SIG-M5 treated with dmso at 0.1 percent for 504 hours (cell line): ENCODE results near the gene LYSMD3.
"Not testable (repeated sequence)": the region's sequence is repeated elsewhere in the genome, so short reads cannot be mapped to it uniquely, and the experiment has no call there.

ENCODE experiments used
- DNase-seq: peaks from one replicate; lab custom pipeline; 2025; ENCODE audit not compliant: unreplicated experiment; lab: John Stamatoyannopoulos, UW

The LYSMD3 gene

DNA sequence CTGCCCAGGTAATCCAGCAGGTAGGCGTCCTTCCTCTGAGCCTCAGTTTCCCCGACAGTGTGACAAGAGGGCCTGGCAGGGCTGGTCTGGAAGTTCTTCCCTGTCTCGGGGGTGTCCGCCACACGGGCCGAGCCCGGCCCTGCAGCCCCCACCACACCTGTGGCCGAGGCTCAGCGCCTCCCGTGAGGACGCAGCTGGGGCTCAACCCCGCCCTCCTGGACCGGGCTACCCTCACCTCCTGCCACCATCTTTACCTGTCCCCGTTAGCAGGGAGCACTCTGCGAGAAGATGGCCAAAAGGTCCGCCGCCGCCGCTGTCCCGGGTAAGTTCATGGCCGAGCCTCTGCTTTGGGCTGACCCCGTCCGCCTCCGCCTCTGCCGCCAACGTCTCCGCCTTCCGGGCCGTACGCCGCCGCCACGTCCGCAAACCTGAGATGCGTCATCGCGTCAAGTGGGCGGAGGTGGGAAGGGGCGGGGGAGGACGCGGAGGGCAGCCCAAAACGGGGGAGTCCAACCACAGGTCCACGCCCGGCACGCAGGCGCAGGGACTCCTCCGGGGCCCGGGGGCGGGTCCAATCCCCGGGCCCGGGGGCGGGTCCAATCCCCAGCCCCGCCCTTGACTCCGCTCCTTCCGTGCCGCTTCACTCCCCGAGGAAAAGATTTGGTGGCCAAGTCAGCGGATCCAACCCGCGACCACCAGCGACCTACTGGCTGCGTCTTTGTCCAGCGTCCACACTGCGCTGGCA lies at the start of gene LYSMD3:
Gene LYSMD3 (minus strand): TSS at position 391 of the 745 bp plus-strand sequence. CDS start 4,295 bp downstream, outside the sequence.
- DNase-seq = peak; percentile 95

DNA sequence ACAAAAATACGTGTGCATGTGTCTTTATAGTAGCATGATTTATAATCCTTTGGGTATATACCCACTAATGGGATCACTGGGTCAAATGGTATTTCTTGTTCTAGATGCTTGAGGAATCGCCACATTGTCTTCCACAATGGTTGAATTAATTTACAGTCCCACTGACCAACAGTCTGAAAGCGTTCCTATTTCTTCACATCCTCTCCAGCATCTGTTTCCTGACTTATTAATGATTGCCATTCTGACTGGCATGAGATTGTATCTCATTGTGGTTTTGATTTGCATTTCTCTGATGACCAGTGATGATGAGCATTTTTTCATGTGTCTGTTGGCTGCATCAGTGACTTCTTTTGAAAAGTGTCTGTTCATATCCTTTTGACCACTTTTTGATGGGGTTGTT lies 47.2 kb upstream of the LYSMD3 start:
- not testable (repeated sequence) for DNase-seq

DNA sequence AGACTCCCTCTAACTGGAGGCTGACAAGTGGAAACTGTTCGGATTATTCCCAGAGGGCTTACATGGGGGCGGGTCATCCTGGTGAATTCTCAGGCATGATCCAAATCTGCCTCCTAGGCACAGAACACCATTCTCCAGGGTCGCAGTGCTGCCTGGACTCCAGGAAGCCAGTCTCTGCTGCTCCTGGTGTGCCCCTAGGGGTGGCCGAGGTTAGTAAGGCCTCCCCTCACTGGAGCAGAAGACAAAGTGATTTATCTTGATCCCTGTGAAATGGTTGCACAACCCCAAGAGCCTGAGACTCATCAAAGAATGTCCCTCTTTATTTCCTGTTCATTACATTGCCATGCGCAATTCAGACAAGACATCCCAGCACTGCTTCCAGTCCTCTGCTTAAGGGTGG lies 46.3 kb upstream of the LYSMD3 start:
- no peak for DNase-seq

DNA sequence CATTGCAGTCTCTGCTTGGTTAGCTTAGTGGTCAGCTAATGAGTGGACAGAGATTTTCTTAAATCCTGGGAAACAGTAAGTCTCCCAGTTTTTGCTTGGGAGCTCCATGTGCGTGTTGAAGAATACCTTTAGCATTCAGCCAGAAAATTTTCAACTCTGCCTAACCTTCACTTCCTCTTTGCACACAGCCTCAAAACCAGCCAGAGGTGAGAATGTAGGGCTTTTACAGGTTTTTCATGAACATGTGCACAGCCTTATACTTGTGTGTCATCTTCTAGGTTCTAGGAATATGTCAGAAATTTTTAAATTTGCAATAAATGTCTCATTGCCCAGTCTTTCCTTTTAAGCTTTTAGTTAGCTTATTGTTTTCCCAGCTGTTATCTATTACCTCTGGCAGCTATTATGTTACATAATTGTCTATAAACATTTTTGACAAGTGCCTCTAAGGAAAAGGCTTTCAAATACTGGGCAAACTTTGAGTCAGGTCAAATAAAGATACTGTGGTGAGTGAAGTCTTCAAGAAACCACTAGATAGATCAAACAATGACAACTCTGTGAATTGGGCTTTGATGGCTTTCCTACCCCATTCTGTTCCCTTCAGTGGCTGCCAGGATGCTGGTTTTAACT lies 41.9 kb upstream of the LYSMD3 start:
- DNase-seq = no peak

DNA sequence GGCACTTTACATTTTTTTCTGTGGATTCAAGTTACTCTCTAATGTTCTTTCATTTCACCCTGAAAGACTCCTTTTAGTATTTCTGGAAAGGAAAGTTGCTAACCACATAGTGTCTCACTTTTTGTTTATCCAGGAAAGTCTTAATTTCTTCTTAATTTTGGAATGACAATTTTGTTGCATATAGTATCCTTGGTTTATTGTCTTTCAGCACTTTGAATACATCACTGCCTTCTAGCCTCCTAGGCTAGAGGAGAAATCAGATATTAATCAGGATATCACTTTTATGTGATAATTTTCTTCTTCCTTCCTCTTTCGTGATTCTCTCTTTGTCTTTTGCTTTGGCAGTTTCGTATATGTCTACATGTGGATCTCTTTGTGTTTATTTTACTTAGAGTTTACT lies 40.6 kb upstream of the LYSMD3 start:
- DNase-seq = no peak

DNA sequence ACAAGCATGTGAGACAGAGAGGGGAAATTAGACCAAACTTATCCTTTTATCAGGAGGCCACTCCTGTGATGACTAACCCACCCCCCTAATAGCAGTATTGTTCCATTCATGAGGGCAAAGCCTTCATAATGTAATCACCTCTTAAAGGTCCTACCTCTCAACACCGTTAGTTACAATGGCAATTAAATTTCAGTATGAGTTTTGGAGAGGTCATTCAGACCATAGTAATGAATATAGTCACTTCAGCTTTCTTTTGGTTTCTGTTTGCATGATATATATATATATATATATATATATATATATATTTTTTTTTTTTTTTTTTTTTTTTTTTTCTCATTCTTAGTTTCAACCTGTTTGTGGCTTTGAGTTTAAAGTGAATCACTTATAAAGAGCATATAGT lies 39.7 kb upstream of the LYSMD3 start:
- no peak for DNase-seq

DNA sequence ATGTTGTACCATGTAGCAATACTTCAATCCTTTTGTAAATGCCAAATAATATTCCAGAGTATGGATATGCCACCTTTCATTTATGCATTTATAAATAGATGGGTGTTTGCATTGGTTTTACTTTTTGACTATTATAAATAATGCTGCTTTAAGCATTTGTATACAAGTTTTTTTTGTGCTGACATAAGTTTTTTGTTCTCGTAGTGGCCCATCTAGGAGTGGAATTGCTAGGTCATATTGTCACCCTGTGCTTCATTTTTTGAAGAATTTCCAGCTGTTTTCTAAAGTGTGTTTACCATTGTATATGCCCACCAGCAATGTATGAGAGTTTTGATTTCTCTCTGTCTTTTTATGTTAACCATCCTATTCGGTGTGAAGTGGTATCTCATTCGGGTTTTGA lies 36.1 kb upstream of the LYSMD3 start:
- DNase-seq = no peak

DNA sequence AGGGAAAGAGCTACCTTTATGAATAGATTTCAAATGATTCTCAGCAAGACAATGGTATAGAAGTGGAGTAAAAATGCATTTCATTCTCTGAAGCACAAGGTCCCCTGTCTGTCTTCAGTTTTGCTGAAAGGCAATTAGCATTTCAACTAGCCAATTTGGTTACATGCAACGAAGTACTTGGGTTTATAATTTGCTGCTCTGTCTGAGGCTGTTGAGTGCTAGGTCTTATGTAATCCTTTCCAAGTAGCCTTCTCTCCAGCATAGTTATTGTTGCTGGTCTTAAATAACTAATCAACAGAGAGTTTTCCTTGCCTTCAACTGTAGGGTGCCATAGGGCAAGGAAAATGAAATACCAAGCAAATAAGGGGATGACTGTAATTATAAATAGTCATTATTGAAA lies 33.7 kb upstream of the LYSMD3 start:
- no peak for DNase-seq

DNA sequence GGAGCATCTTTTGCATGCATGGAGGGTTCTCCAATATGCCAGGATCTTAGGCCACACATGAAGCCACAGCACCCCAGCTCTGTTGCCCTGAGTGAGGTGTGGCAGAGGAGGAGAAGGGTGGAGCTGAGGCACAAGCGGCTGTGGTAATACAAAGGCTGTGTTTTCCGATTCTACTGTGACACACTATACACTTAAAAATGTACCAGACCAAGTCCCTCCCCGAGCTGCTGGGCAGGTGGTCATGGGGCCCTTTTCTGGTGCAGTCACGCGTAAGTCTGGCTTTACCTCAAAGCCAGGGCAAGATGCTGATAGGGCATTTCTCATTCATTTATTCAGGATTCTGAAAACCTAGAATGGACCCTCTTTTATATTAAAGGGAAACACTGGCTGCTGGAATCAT lies 33.0 kb upstream of the LYSMD3 start:
- DNase-seq = no peak

DNA sequence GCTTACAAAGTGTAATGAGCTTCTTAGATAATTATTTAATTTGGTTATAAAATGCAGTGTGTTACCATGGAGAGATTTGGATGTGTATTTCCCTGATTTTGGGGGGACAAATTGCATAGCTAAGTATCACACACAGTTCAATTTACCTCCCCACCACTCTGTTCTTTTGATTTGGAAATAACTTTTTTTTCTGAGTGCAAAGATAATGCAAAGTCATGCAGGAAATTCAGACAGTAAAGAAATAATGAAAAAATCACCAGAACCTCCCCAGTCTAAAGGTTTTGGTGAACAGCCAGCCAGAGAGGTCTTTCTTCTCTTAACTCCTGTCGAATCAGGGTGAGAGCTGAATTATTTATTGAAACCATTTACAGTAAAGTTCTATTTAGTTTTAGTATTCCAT lies 32.4 kb upstream of the LYSMD3 start:
- no peak for DNase-seq

DNA sequence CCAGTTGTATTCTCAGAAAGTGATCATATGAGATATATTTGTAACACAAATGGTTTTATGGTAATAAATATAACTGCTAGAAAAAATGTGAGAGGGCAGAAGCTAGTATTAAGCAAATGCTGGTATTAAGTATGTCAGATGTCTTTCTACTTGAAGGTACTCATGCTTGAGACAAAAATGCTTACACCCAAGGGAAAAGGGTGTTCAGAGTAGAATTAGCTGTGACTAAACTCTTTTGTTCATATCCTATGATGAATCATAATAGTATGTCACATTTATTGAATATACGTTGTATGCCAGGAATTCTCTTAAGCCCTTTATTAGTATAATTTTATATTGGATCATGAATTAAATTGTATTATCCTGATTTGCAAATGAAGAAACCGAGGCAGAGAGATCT lies 31.4 kb upstream of the LYSMD3 start:
- DNase-seq = no peak

DNA sequence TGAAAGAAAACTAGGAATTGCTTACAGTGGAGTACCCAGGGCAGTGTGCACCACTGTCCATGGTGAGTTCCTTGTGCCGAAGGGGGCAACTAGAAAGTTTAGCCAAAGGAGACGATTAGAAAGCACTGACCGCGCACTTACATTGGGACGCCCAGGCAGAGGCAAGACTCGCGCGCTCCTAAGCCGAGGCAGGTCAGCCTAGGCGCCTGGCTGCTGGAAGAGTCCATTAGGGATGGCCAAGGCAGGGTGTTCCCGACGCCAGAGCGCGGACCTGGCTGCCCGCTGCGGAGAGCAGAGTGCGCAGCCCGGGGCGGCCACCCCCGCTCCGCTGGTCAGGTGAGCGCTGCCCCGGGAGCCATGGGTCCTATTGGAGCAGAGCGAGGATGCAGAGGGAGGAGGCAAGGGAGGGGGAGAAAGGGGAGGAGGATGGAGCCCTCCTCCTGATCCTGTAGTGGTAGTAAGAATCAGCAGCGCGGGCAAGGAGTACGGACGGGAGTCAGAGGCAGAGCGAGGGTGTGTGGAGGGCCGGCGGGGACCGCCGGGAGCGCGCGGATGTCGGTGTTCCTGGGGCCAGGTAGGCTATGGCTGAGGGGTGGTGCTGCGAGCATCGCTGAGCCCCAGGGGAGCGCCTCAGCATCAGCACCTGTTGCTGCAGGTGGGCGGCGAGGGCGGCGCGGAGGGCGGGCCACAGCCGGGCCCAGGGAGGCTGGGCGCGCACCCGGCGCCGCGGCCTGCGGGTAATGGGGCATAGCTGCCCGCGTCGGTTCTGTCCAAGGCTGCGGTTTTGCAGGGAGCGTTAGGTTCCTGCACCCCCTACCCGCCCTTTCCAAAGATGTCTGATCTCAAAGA lies 29.2 kb upstream of the LYSMD3 start, which contains the start of gene ADGRV1:
Gene ADGRV1 (plus strand): TSS at position 454 of the 849 bp plus-strand sequence. CDS start 99 bp downstream, at position 553.
- peak; percentile 72 for DNase-seq

DNA sequence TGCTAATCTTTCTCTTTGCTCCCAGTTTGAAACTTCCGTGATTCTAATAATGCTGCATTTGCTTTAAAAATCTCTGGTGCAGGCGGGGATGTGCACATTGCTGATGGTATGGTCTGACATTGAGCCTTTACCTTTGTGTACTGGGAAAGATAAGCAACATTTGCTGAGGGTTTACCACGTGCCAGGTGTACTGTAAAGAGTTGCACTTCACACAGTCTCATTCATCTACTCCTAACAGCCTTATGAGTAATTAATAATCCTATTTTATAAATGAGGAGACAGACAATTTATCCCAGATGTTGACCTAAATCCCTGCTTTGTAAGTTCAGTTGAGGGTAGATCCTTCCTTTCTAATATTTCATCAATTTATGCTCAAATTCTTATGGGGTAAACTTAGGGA lies 28.5 kb upstream of the LYSMD3 start:
- DNase-seq = no peak

DNA sequence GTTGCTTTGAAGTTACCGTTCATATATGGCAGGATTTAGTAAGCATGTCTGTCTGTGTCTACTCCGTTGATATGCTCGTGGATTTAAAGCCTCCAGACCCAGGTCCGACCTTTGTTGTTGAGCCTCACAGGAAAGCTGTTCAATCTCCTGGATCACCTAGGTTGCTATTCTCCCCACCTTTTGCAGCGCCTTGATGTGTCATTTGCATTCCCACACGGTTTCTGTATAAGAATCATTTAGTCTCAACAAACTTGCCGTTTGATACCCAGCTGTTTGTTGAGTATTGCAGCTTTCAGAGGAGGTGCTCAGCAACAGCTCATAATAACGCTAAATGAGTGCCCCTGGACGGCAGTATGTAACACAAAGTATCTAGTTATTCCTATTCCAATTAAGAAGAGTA lies 28.0 kb upstream of the LYSMD3 start:
- DNase-seq = no peak

DNA sequence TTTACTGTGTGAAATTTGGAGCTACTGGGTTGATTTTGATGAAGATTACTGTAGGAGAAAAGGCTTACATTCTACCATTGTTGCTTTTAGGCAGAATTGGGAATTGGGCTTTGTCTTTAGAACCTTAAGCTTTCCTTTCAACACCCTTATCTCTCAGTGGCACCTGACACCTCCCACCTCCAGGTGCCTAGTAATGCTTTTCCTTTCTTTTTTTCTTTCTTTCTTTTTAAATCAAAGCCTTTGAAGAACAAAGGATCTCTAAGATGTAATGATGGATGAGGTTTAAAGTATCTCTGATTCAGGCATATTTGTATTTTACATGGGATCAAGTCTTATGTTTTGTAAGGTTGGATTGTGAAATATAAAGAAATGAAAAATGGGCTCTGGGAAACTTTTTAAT lies 26.3 kb upstream of the LYSMD3 start:
- no peak for DNase-seq

DNA sequence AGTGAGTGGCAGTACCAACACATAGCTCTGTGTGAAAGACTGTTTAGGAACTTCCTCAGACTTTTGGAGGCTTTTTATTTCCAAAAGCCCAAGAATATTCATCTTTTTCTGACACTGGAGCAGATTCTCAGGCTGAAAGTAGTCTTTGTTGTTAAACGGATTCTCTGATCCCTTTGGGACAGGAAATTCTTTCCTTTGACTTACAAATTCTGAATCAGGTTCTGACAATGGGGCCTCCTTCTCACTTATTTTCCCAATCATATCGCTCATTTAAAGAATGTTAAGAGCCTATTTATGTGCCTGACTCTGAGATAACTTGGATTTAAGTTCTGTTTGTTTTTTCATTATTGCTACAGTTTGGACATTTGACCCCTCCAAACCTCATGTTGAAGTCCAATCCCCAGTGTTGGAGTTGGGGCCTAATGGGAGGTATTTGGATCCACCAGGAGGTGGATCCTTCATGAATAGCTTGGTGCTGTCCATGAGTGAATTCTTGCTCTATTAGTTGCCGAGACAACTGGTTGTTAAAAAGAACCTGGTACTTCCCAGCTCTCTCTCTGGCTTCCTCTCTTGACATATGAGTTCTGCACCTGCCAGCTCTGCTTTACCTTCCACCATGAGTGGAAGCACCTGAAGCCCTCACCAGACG lies 25.1 kb upstream of the LYSMD3 start:
- DNase-seq = no peak

DNA sequence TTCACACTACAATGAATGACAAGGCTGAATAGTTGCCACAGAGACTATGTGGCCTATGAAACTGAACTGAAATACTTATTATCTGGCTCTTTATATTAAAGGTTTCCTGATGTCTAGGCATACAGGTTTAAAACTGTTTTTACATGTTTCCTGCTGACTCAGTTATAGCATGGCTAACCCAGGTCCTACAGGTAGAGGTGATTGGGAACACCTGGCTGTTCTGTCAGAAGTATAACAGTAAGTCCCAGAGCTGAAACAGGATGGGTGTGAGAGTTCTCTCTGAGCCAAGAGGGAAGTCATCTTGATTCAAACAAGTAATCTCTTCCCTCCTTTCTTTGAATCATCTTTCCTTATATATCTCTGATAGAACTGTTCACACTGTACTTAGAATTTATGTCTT lies 24.3 kb upstream of the LYSMD3 start:
- DNase-seq = no peak

DNA sequence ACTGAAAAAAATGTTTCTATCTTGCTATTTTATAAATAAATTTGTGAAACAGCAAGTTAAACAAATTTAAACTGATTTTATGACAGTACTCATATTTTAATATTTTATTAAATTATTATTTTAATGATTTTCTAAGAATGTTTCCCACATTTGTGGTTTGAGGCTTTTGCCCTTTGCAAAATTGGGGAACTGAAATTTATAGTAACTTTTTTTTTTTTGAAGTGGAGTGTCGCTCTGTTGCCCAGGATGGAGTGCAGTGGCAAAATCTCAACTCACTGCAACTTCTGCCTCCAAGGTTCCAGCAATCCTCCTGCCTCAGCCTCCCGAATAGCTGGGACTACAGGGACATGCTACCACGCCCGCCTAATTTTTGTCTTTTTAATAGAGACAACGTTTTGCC lies 22.0 kb upstream of the LYSMD3 start:
- DNase-seq = peak; percentile 5

DNA sequence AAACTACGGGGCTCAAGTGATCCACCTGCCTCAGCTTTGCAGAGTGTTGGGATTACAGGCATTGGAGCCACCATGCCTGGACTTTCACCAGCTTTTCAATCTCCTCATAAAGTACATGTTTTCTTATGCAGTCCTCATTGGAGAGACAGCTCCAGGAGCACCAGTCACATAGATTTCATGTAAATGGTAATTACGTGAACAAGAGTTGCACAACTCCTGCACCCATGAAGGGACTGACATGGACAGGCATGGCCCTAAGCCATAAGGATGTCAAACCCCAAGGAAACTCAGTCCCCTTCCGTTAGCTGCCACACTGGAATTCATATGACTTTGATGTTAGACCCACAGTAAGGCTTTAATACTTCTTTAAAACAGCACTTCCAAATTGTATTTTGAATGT lies 21.6 kb upstream of the LYSMD3 start:
- no peak for DNase-seq

DNA sequence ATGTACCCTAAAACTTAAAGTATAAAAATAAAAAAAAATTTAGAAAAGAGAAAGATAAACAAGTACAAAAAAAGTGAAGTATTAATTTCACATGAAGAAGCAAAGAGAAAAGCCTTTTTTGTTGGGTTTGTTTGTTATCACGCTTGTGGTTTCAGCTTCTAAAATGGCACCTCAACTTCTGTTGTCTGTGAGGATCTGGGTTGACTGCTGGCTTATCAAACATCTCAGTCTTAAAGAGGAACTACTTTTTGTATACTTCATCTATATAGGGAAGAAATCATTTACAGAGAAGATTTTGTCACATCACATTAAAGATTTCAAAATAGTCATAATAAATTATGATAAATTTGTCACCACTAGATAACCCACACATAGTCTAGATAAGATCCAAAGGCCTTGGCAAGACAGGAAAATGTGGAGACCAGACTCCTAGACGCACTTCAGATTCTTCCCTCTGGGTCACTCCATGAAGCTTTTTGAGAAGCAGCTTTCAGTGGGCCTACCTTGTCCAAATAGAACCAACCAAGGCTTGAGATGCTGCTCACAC lies 20.4 kb upstream of the LYSMD3 start:
- peak; percentile 17 for DNase-seq

DNA sequence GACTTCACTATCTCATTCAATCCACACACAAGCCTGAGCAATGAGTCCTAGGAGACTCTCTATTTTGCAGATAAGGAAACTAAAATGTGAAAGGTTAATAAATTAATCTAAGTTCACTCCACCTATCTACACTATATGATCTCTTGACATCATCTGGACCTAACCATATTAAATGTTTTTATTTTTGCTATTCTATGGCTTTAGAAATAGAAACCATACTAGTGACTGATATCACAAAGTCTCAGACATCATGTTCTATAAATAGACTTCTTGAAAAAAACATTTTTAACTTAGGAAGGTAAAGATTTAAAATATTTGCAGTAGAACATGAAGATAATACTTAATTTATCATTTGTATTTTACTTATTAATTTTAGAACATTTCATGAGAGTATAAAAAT lies 19.8 kb upstream of the LYSMD3 start:
- no peak for DNase-seq
